ENCODE measurements around the gene GEN1.

The GEN1 gene

DNA sequence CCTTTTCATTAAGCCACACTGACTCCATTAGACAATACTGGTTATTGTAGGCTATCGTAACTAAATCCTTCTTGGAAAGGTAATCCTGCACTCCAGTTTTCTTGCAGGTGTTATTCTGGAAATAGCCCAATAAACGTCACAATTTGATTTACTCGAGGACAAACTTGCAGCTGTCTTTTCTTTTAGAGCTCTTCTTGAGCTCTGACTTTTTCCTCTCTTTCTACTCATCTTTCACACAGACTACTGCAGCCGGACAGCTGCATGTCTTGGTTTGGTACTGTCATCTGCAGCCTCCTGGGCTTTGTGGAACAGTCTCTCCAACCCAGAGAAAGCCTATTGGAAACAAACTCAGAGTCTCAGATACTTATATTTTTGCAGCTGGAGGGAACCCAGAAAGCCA, 39.4 kb downstream of the GEN1 start:
- in situ Hi-C loops (cut with MboI; ENCODE audit: low sequenced_read_pairs): no loop called here

DNA sequence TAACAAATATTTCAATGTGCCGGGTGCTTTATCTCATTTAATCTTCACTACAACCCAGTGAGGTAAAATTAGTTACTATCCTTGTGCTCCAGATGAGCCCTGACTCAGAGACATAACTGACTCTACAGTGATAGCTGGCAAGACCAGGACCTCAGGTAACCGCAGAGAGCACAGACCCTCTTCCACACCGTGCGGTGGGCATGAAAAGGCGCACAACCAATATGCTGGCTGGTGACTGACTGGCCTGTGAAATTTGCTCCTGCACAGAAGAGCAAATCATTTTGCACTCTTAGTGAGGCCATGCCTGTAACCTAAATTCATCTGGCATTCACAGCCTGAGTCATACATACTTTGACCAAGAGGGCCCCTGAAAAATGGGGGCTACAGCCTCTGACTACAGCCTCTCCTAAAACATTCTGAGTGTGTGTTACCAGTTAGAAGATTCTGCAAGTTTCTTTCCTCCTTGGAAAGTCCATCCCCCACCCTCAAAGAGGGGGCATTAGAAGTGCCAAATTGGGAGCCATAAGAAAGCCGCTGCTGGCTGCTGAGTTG, 39.9 kb downstream of the GEN1 start:
- in situ Hi-C loops (cut with MboI; ENCODE audit: low sequenced_read_pairs): no loop called here

DNA sequence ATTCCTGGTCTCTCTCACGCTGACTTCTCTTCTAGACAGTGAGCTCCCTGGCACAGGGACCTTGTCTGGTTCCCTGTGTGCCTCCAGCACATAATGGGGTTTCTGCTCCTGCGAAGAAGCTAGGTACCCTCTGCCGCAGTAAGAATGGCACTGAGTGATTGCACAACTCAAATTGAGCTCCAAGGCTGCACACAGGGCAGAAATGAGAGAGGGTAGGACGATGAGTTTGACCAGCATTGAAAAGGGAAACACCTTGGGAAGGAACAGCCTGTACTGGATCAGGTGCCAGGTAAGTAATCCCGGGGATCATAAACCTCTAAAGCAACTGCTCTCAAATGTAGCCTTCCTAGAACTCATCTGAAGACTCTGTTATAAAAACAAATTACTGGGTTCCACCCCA, 41.4 kb downstream of the GEN1 start:
- in situ Hi-C loops (cut with MboI; ENCODE audit: low sequenced_read_pairs): no loop called here

DNA sequence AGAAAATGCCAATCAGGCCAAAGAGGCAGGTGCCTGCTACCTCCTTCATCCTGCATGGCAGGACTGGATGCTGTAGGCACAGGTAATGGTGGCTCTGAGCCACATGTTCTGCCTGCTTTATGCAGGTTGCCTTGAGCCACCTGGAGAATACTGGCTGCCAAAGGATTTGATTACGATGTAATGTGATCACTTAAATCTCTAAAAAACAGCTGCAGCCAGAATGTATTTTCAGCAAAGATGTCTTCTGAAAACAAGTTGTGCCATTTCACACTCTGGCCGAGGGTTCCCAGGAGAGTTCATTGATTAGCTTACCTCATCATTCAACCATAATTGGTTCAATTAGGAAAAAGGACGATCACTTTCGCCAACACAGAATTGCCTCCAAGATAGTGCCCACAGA, 44.4 kb downstream of the GEN1 start:
- in situ Hi-C loops (cut with MboI; ENCODE audit: low sequenced_read_pairs): no loop called here

DNA sequence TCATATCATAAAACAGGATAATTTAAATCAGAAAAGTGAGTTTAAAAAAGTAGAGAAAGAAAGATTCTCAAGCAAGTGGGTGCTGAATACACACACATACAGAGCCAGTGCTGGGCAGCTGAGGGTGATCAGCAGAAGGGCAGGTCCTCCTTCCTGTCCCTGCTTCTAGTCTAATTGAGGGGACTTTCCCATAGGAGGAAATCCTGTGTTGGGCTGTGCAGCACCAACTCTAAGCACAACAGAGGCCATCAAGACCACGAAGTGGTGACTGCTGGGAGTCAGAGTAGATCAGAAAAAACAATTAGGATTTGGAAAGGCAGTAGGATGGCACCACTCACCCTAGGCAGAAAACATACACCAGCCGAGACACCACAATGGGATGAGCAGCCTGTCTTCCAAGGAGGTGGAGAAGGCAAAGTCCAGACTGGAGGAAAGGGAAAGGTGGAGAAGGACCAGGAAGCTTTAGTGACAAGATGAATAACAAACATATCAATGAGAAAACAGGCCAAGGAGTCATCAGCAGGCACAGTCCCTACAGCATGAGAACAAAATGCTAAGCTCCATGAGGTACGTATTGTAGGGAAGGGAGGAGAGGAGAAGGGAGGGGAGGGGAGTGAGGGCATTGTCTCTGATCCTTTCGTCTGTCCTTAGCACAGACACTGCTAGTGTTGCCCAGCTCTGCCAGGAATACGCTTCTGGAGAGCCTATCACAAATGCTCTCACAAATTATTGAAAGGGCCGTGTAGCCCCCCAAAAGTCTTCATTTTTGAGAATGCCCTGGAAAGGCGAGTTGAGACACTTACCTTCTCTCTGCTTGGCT, 45.6 kb downstream of the GEN1 start:
- in situ Hi-C loops (cut with MboI; ENCODE audit: low sequenced_read_pairs): no loop called here

DNA sequence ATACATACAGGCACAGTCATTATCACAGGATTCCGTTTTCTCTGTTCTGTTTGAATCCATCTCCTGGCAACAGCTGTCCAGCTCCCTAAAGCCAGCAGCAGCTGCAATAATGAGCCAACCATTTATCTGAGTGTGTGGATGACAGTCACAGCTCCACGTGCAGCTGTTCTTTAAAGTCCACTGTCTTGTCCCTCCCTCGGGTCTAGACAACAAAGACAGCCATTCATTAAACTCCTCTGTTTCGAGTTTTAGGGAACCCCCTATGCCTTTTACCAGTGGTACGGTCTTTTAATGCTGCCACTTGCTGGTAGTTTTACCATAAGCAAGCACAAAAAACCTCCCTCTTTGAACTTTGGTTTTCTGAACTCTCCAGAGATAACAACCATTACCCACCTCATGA, 46.3 kb downstream of the GEN1 start:
- in situ Hi-C loops (cut with MboI; ENCODE audit: low sequenced_read_pairs): no loop called here

DNA sequence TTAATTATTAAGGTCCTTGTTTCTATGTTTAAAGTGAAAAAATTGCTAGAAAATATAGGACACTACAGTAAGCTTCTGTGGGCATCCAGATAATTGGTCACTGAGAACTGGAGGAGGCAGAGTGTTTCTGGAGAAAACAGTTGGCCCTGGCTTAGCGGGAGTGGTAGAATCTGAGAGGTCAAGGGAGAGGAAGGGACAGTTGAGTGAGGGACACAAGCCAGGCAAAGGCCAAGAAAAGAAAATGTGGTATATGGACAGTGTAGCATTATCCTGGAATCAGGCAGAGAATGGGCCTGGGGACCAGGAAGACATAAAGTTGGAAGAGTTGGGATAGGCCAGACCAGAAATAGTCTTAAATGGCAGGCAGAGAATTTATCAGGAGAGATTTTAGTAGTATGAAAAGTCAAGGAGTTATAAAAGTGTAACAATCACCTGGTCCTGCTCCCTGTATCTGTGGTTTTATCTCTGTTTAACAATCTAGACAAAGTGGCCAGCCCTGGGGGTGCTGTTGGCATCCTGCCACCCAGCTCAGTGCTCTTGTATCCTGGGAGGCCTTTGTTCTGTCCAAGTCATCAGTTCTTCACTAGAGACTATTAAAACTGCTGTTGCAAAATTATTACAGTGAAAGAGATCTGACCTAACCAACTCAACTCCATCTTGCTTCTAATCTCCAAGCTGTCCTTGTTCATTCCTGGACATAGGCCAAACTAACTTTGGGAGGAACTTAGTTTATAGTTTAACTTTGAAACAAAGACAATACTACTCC, 46.9 kb downstream of the GEN1 start:
- in situ Hi-C loops (cut with MboI; ENCODE audit: low sequenced_read_pairs): no loop called here

DNA sequence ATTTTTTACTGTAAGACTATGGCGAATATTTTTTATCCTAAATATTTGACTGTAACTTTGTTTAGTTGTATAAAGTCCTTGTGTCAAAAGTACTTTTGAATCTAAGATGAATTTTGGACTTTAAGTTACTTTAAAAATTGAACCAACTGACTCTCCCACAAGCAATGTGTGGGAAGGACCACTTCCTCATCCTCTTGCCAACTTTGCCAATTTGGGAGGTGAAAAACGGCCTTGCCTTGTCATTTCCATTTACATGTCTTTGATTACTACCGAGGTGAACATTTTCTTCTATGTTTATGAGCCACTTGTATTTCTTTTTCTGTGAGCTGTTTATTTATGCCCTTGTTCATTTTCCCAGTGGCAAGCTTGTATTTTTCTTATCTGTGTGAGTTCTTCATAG, 49.6 kb downstream of the GEN1 start:
- in situ Hi-C loops (cut with MboI; ENCODE audit: low sequenced_read_pairs): no loop called here

DNA sequence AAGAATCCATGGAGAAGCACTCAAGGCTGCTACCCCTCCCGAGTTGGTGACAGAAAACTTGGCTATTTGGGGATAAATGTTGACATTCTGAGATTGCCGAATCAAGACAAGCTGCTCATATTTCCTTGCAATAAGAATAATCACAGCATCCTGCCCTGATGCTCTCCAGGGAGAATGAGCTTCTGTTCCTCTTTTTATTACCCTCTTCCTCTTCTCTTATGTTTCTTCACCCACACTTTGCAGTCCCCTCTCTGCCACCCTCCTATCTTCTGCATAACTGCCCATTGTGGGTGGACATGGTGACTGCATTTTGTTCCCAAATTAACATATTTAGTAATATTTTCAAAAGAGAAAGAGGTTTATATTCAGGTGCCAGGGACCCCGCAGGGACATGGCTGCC, 50.4 kb downstream of the GEN1 start:
- in situ Hi-C loops (cut with MboI; ENCODE audit: low sequenced_read_pairs): no loop called here

DNA sequence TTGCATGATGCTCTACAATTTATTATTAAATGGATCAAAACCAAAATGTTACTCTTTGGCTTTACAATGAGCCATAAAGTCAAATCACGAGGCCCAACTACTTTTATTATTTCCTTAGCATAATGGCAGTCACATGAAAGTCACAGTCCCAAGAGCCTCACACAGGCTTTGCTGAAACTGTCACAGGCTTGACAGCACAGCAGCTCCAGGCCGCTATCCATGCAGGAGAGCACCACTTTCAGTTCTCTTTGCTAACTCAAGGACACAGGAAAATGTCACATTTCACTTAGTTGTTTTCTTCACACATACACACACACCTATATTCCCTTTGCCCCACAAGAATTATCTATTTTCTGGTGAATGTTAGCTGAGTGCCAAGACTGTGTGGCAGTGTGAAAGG, 51.2 kb downstream of the GEN1 start:
- in situ Hi-C loops (cut with MboI; ENCODE audit: low sequenced_read_pairs): no loop called here

DNA sequence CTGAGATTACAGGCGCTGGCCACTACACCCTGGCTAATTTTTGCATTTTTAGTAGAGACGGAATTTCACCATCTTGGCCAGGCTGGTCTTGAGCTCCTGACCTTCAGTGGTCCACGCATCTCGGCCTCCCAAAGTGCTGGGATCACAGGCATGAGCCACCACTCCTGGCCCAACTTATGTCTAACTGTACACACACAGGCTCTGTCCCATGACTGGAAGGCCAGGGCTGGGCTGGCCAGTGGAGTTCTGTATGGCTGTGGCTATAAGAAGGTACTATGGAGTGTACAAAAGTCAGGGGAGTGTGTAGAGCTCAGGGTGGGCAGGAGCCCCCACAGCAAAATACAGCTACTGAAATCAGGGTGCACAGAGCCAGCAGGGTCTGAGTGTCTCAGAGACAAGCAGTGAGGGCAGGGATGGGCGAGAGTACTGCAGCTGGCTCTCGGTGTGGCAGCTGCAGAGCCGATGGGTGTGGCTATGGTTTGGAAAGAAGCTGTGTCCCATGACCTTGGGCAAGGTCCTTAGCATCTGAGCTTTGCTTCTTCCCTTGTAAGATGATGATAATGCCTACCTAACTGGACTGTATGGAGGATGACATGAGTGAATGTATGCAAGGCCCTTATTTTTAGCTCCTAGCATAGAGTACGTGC, 51.9 kb downstream of the GEN1 start:
- in situ Hi-C loops (cut with MboI; ENCODE audit: low sequenced_read_pairs): no loop called here

DNA sequence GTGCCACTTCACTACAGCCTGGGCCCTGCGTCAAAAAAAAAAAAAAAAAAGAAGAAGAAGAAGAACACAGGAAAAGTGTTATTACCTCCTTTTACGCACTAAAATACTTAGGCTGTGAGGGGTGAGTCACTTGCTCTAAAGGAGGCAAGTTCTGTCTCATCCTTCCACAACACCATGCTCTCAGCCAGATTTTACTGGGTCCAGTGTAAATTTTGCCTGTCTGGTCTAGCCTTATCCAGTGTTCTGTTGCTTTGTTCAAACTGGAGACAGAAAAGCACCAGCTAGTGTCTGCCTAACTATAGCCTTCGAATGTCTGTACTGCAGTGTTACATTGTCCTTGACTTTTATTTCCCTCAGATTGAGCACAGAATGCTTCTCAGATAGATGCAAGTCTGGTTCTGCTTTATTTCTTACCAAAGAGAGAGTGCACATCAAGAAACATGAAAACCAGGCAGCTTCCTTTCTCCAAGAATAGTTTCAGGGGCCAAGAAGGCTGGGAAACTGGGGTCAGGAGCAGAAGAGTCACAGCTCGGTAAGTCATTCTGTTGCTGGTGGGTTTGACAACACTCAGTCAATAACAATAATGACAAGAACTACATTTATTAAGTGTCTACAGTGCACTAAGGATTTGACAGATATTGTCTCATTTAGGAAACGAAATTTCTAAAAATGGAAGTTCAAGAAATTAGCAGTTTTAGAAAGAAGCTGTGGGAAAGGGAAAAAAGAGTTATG, 59.2 kb downstream of the GEN1 start:
- in situ Hi-C loops (cut with MboI; ENCODE audit: low sequenced_read_pairs): no loop called here

DNA sequence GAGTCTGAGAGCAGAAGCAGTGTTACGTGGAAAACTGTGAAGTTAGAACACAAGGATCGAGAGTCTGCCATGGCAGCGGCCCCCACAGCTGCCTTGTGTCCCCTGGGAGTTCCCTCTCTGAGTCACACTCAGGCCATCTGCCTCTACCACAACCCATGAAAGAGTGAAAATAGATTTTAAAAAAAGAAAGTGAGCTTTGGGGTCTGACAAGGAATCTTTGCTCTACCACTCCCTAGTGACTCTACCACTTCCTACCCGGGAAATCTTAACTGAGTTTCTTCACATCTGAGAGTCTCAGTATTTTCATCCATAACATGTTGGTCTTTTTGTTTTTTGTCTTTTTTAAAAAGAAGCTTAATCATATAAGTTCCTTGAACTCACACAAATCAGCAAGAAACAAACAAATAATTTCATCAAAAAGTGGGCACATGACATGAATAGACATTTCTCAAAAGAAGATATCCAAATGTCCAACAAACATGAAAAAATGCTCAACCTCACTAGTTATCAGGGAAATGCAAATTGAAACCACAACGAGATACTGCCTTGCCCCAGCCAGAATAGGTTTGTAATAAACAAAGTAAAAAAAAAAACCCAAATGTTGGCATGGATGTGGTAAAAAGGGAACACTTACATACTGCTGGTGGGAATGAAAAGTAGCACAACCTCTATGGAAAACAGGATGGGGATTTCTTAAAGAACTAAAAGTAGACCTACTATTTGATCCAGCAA, 60.0 kb downstream of the GEN1 start:
- in situ Hi-C loops (cut with MboI; ENCODE audit: low sequenced_read_pairs): no loop called here

DNA sequence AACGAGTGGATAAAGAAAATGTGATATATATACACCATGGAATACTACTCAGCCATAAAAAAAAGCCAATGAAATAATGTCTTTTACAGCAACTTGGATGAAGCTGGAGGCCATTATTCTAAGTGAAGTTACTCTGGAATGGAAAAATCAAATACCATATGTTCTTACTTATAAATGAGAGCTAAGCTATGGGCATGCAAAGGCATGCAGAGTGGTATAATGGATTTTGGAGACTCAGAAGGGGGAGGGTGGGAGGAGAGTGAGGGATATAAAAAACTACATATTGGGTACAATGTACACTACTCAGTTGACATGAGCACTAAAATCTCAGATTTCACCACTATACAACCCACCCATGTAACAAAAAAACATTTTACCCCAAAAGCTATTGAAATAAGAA, 60.7 kb downstream of the GEN1 start:
- in situ Hi-C loops (cut with MboI; ENCODE audit: low sequenced_read_pairs): no loop called here

DNA sequence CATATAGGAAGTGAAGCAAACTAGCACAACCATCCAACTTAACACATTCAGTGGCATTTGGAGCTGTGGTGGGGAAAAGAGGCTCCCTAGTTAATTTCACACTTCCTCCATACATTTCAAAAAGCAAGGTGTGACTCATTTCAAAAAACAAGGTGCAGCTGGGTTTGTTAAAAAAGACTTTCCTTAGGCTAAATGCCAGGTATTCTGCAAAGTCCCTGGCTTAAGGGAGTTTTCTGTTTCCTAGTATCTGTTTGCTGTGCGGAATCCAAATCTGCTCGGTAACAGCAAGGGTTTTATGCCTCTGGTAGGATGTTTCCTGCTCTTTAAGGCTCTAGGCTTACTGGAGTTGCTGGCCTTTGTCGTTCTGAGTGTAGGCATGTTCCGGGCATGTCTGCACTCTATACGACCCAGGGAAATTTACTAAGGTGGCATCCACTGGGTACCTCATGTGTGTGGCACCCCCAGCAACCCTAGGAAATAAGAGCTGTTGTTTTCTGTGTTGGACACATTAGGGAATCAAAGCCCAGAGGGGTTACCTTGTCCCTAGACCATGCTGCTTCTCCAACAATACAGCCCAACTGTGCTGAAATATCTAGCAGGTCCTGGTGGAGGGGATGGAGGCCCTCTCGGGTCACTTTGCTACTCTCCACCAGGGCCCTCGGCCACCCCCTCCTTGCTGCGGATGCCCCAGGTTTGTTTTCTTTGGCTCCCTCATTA, 61.7 kb downstream of the GEN1 start:
- in situ Hi-C loops (cut with MboI; ENCODE audit: low sequenced_read_pairs): no loop called here

DNA sequence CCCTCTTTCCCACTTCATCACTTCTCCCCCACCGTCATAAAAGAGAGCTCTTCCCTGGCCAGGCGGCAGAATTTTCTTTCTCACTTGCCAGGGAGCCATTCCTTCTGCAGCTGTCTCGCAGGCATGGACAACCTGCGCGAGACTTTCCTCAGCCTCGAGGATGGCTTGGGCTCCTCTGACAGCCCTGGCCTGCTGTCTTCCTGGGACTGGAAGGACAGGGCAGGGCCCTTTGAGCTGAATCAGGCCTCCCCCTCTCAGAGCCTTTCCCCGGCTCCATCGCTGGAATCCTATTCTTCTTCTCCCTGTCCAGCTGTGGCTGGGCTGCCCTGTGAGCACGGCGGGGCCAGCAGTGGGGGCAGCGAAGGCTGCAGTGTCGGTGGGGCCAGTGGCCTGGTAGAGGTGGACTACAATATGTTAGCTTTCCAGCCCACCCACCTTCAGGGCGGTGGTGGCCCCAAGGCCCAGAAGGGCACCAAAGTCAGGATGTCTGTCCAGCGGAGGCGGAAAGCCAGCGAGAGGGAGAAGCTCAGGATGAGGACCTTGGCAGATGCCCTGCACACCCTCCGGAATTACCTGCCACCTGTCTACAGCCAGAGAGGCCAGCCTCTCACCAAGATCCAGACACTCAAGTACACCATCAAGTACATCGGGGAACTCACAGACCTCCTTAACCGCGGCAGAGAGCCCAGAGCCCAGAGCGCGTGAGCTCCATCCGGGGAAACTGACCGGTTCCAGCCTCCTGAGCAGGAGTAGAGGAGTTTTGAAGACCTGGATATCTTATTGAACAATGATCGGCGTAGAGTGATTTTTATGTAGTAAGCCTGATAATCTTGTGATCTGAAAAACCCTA, 62.7 kb downstream of the GEN1 start, which contains the start of gene MSGN1:
MSGN1 (plus strand) TSS at position 65 of the 850 bp plus-strand sequence; CDS start at position 124, 59 bp downstream.
- in situ Hi-C loops (cut with MboI; ENCODE audit: low sequenced_read_pairs): no loop called here

DNA sequence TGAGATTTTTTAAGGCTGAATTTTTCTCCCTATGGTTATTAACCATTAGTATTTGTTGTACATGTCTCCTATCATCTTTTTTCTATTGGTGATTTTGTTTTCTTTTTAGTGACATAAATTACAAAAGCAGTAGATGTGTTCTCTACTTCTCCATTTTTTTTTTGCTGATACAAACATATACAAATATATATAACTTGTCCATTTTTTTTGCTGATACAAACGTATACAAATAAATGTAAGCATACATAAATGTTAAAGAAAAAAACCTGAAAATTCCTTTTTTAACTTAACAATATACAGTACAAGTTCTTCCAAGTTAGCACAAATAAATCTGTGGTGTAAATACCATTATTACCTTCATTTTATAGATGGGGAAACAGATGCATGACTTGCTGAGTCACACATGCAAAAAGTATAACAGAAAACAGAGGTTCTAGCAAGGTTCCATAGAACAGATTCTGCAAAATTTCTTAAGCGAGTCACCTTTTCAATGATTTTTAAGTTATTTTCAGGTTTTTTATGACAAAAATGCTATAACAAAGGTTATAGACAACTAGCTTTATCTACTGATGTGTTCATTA, 64.4 kb downstream of the GEN1 start:
- in situ Hi-C loops (cut with MboI; ENCODE audit: low sequenced_read_pairs): no loop called here

DNA sequence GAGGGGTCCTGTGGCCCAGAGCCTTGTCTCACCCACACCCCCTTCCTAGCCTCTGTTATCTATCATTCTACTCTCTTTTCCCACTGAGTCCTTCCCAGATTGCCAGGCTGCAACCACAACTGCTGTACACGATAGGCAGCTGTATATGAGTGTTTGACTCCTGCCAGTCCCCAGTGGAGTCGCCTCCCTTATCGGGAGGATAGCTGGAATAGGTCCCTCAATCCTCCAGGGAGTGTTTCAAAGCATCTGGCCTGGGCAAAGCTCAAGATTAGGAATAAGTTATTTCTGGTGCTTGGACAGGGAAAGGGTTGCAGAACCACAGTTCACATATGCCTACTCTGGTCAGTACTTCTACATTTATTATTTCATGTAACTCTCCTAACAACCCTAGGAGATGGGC, 67.1 kb downstream of the GEN1 start:
- in situ Hi-C loops (cut with MboI; ENCODE audit: low sequenced_read_pairs): no loop called here

Measured in HL-60/S4 (cell line).